ENCODE data around the gene PLCG1.

DNA sequence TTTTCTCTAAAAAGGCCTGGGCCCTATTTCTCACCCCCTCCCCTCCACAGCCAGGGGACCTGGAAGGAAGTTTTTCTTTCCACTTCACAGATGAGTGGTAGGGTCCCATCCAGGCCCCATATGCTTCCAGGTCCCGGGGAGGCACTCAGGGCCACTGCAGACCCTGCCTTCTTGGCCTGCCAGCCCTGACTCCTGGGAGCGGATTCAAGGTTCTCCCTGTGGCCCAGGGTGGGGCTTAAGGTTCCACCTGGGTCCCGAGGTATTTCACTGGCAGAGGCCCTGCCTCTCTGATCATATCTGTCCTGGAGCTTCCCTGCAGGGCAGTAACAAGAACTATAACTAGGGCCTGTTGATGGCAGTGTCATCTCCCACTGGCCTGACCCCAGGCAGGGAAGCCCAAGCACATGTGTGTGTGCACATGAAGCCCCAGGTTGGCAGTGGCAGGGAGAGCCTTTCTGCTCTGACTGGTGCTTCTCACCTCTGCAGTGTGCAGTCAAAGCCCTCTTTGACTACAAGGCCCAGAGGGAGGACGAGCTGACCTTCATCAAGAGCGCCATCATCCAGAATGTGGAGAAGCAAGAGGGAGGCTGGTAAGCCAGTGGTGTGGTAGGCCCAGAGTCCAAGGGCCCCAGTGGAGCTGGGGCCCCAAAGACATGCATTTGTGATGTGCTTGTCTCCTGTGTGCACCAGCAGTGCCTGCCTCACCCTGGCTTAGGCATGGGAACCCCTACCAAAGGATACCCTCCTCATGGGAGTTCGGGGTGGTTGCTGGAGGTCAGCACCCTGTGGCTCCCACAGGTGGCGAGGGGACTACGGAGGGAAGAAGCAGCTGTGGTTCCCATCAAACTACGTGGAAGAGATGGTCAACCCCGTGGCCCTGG lies 31.2 kb downstream of the PLCG1 start:
- TF ChIP-seq POLR2AphosphoS5 (IDR thresholded peaks at IDR 0.05), result no peak
- TF ChIP-seq CTCF (IDR thresholded peaks at IDR 0.05), result no peak

Measured in suprapubic skin (tissue), 3 donors.